ENCODE data around the gene LARP6.
A peak's percentile ranks its signal among the peaks of the same experiment; 100 is the strongest.

Gene LARP6

GRCh38 chr15:70853973-70854665 is at the start of gene LARP6:
Gene LARP6, minus strand, starts transcription at chr15:70854157. Its CDS starts 69 bp downstream, at chr15:70854088.
- no peaks in the 10 kb centered on the region for H3K9me3 ChIP-seq (ENCODE audit: control insufficient read depth, low read depth, low read length)
- H3K4me1 ChIP-seq (ENCODE audit: control insufficient read depth, low read depth, low read length) = peaks cover 10% of the 10 kb centered on the region
- H3K27ac ChIP-seq (ENCODE audit: low read length) = no peak within 1 kb of the TSS
- H3K36me3 ChIP-seq (ENCODE audit: control insufficient read depth, low read depth, low read length) = peaks cover 4% of the 10 kb centered on the region
- H3K9ac ChIP-seq (ENCODE audit: low read length) = peak within 1 kb of the TSS; percentile 51
- peaks cover 6% of the 10 kb centered on the region for H3K27me3 ChIP-seq (ENCODE audit: control insufficient read depth, insufficient read depth, low read length)
- H3K4me3 ChIP-seq (ENCODE audit: low read length) = peak within 1 kb of the TSS; percentile 79

- Histone ChIP-seq H3K4me3 (ENCODE audit: low read length) (no peak overlapping the region), H3K9ac (ENCODE audit: low read length) (no peak overlapping the region), H3K9me3 (ENCODE audit: control insufficient read depth, low read depth, low read length) (no peaks in the 10 kb centered on the region), H3K4me1 (ENCODE audit: control insufficient read depth, low read depth, low read length) (no peaks in the 10 kb centered on the region), H3K36me3 (ENCODE audit: control insufficient read depth, low read depth, low read length) (no peaks in the 10 kb centered on the region), H3K27ac (ENCODE audit: low read length) (no peak overlapping the region), H3K27me3 (ENCODE audit: control insufficient read depth, insufficient read depth, low read length) (no peaks in the 10 kb centered on the region)
Measured at GRCh38 chr15:70902107-70902506, 48.1 kb upstream of the LARP6 start.

- Histone ChIP-seq H3K27me3 (ENCODE audit: control insufficient read depth, insufficient read depth, low read length) (no peaks in the 10 kb centered on the region), H3K36me3 (ENCODE audit: control insufficient read depth, low read depth, low read length) (no peaks in the 10 kb centered on the region), H3K9me3 (ENCODE audit: control insufficient read depth, low read depth, low read length) (no peaks in the 10 kb centered on the region), H3K4me1 (ENCODE audit: control insufficient read depth, low read depth, low read length) (peaks cover 17% of the 10 kb centered on the region), H3K27ac (ENCODE audit: low read length) (no peak overlapping the region), H3K9ac (ENCODE audit: low read length) (peak overlapping the region; percentile 75), H3K4me3 (ENCODE audit: low read length) (peak overlapping the region; percentile 91)
Measured at GRCh38 chr15:70892912-70893560, 39.1 kb upstream of the LARP6 start.

GRCh38 chr15:70892002-70892911 is 38.3 kb upstream of the LARP6 start, which contains the start of the genes LRRC49 and THAP10:
Gene LRRC49, plus strand, starts transcription at chr15:70892826. Its CDS starts 69 bp downstream, at chr15:70892895.
Gene THAP10, minus strand, starts transcription at chr15:70892433. Its CDS starts 161 bp downstream, at chr15:70892272.
- H3K27ac ChIP-seq (ENCODE audit: low read length) = peak within 1 kb of the TSS; percentile 54
- no peaks in the 10 kb centered on the region for H3K27me3 ChIP-seq (ENCODE audit: control insufficient read depth, insufficient read depth, low read length)
- peaks cover 17% of the 10 kb centered on the region for H3K4me1 ChIP-seq (ENCODE audit: control insufficient read depth, low read depth, low read length)
- no peaks in the 10 kb centered on the region for H3K36me3 ChIP-seq (ENCODE audit: control insufficient read depth, low read depth, low read length)
- H3K4me3 ChIP-seq (ENCODE audit: low read length) = peak within 1 kb of the TSS; percentile 91
- H3K9me3 ChIP-seq (ENCODE audit: control insufficient read depth, low read depth, low read length) = no peaks in the 10 kb centered on the region
- peak within 1 kb of the TSS; percentile 75 for H3K9ac ChIP-seq (ENCODE audit: low read length)

DNA sequence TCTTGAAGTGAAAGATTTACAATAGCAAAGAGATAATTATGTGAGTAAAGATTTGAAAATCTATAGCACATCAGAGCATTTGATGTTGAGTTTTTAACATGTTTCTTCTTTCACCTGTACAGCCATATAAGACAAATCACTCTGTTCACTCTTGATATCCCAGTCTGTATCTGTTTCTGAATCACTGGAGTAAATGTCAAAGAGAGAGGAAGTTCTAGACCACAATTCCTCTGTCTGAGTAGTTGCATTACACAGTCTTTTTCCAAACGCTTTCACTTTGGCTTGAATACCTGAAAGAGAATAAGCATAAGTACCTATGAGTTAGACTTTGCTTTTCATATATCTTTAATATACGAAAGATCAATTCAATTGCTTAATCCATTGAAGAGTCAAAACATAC is 28.4 kb upstream of the LARP6 start:
- no peaks in the 10 kb centered on the region for H3K36me3 ChIP-seq (ENCODE audit: control insufficient read depth, low read depth, low read length)
- no peak overlapping the region for H3K4me3 ChIP-seq (ENCODE audit: low read length)
- no peaks in the 10 kb centered on the region for H3K9me3 ChIP-seq (ENCODE audit: control insufficient read depth, low read depth, low read length)
- H3K27me3 ChIP-seq (ENCODE audit: control insufficient read depth, insufficient read depth, low read length) = no peaks in the 10 kb centered on the region
- no peak overlapping the region for H3K9ac ChIP-seq (ENCODE audit: low read length)
- no peak overlapping the region for H3K27ac ChIP-seq (ENCODE audit: low read length)
- no peaks in the 10 kb centered on the region for H3K4me1 ChIP-seq (ENCODE audit: control insufficient read depth, low read depth, low read length)

GRCh38 chr15:70880781-70881180 is 26.8 kb upstream of the LARP6 start:
- no peak overlapping the region for H3K27ac ChIP-seq (ENCODE audit: low read length)
- no peaks in the 10 kb centered on the region for H3K4me1 ChIP-seq (ENCODE audit: control insufficient read depth, low read depth, low read length)
- H3K4me3 ChIP-seq (ENCODE audit: low read length) = no peak overlapping the region
- H3K9me3 ChIP-seq (ENCODE audit: control insufficient read depth, low read depth, low read length) = no peaks in the 10 kb centered on the region
- no peak overlapping the region for H3K9ac ChIP-seq (ENCODE audit: low read length)
- no peaks in the 10 kb centered on the region for H3K27me3 ChIP-seq (ENCODE audit: control insufficient read depth, insufficient read depth, low read length)
- no peaks in the 10 kb centered on the region for H3K36me3 ChIP-seq (ENCODE audit: control insufficient read depth, low read depth, low read length)

DNA sequence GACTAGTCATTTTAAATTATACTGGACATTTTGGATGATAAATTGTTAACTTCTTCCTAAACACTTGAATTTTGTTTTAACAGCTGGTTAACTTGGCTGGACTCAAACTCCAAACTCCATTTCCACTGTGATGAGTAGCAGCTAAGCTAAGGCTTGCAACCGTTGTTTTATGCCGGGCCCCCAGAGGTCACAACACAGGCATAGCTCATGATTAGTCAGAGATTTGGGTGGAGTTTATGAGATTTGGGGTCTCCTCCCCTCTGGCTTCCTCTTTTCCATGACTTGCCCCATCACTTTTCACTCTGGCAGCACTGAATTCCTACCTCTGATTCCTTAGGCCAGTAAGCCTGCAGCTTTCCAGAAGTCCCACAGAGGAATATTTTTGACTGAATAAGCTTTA is 25.4 kb upstream of the LARP6 start:
- Histone ChIP-seq H3K9ac (ENCODE audit: low read length) (no peak overlapping the region), H3K9me3 (ENCODE audit: control insufficient read depth, low read depth, low read length) (no peaks in the 10 kb centered on the region), H3K4me1 (ENCODE audit: control insufficient read depth, low read depth, low read length) (no peaks in the 10 kb centered on the region), H3K27me3 (ENCODE audit: control insufficient read depth, insufficient read depth, low read length) (no peaks in the 10 kb centered on the region), H3K27ac (ENCODE audit: low read length) (no peak overlapping the region), H3K4me3 (ENCODE audit: low read length) (no peak overlapping the region), H3K36me3 (ENCODE audit: control insufficient read depth, low read depth, low read length) (no peaks in the 10 kb centered on the region)

DNA sequence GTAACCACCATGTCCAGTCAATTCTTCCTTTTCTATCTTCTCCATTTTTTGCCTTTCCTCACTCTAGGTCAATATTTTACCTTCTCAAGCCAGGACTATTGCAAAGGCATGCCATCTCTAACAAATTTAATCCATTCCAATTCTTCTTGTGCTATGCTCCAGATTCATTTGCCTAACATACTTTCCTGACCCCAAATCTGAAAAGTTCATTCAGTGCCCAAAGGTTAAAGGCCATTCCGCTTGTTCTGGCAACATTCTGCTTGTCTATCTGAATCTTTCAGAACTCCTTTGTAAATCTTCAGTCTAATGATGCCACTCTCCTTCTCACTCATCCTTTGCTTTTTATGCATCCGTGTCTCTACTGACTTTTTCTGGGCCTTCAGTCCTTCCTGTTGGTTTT is 22.7 kb upstream of the LARP6 start:
- Histone ChIP-seq H3K27me3 (ENCODE audit: control insufficient read depth, insufficient read depth, low read length) (no peaks in the 10 kb centered on the region), H3K4me1 (ENCODE audit: control insufficient read depth, low read depth, low read length) (no peaks in the 10 kb centered on the region), H3K27ac (ENCODE audit: low read length) (no peak overlapping the region), H3K4me3 (ENCODE audit: low read length) (no peak overlapping the region), H3K9ac (ENCODE audit: low read length) (no peak overlapping the region), H3K9me3 (ENCODE audit: control insufficient read depth, low read depth, low read length) (no peaks in the 10 kb centered on the region), H3K36me3 (ENCODE audit: control insufficient read depth, low read depth, low read length) (no peaks in the 10 kb centered on the region)

GRCh38 chr15:70876011-70876410 is 22.1 kb upstream of the LARP6 start:
- Histone ChIP-seq H3K4me1 (ENCODE audit: control insufficient read depth, low read depth, low read length) (no peaks in the 10 kb centered on the region), H3K9me3 (ENCODE audit: control insufficient read depth, low read depth, low read length) (no peaks in the 10 kb centered on the region), H3K4me3 (ENCODE audit: low read length) (no peak overlapping the region), H3K36me3 (ENCODE audit: control insufficient read depth, low read depth, low read length) (no peaks in the 10 kb centered on the region), H3K9ac (ENCODE audit: low read length) (no peak overlapping the region), H3K27ac (ENCODE audit: low read length) (no peak overlapping the region), H3K27me3 (ENCODE audit: control insufficient read depth, insufficient read depth, low read length) (no peaks in the 10 kb centered on the region)

- no peaks in the 10 kb centered on the region for H3K27me3 ChIP-seq (ENCODE audit: control insufficient read depth, insufficient read depth, low read length)
- no peaks in the 10 kb centered on the region for H3K9me3 ChIP-seq (ENCODE audit: control insufficient read depth, low read depth, low read length)
- H3K4me3 ChIP-seq (ENCODE audit: low read length) = no peak overlapping the region
- H3K9ac ChIP-seq (ENCODE audit: low read length) = no peak overlapping the region
- H3K4me1 ChIP-seq (ENCODE audit: control insufficient read depth, low read depth, low read length) = no peaks in the 10 kb centered on the region
- H3K27ac ChIP-seq (ENCODE audit: low read length) = no peak overlapping the region
- H3K36me3 ChIP-seq (ENCODE audit: control insufficient read depth, low read depth, low read length) = no peaks in the 10 kb centered on the region
Measured at GRCh38 chr15:70875001-70875782, 21.2 kb upstream of the LARP6 start.

All from iPS-18a (cell line).